IMR-90 (cell line): ENCODE data around the gene HSP90AB1. TPM values are rescaled to one million over a fixed set of nuclear protein-coding genes. Genes with fewer than 3 reads are reported as not detected.

Experiments used
- ATAC-seq: fragments of 200-7000 bp; cut with Tn5 transposase; 2 replicates; pipeline ENCODE4 v1.9.1; 2020; ENCODE audit warnings: low read depth, mild to moderate bottlenecking, moderate library complexity
- BruUV-seq: library from RNA; stranded (reverse); fragments of 400-500 nt; replicated peaks from 2 replicates; lab custom pipeline; 2021; lab: Mats Ljungman, UMichigan
- CTCF ChIA-PET: fragments of 300-600 bp; formaldehyde crosslinking; extraction: SDS; loops from one replicate; lab custom pipeline; 2021; ENCODE audit warnings: antibody characterized with exemption; lab: Yijun Ruan, JAX
- POLR2A ChIA-PET: fragments of 300-600 bp; sonication (Branson Sonifier 250); formaldehyde crosslinking; loops from one replicate; lab custom pipeline; 2022; ENCODE audit warnings: antibody characterized with exemption; ENCODE audit not compliant: unreplicated experiment; lab: Charles Lee
- DNase-seq: peaks from one replicate; pipeline ENCODE4 v3.0.0; 2013
- H2AFZ ChIP-seq: replicated peaks from 2 replicates; pipeline ENCODE3; 2013; ENCODE audit warnings: low read length, mild to moderate bottlenecking; ENCODE audit not compliant: poor library complexity
- H2AK5ac ChIP-seq: 2 replicates; pipeline ENCODE4 v1.6.1; 2013; ENCODE audit warnings: low read depth, low read length, inconsistent platforms
- H2AK9ac ChIP-seq: replicated peaks from 2 replicates; pipeline ENCODE3; 2013; ENCODE audit warnings: mild to moderate bottlenecking, low read depth, low read length, moderate library complexity; ENCODE audit not compliant: poor library complexity
- H2BK120ac ChIP-seq: 2 replicates; pipeline ENCODE4 v1.6.1; 2013; ENCODE audit warnings: low read depth, low read length, inconsistent platforms
- H2BK15ac ChIP-seq: 3 replicates; pipeline ENCODE4 v1.6.1; 2013; ENCODE audit warnings: low read depth, low read length, inconsistent platforms
- H2BK20ac ChIP-seq: 2 replicates; pipeline ENCODE4 v1.6.1; 2013; ENCODE audit warnings: low read depth, mild to moderate bottlenecking, inconsistent platforms, low read length, moderate library complexity
- H2BK5ac ChIP-seq: 2 replicates; pipeline ENCODE4 v1.6.1; 2013; ENCODE audit warnings: mild to moderate bottlenecking, low read depth, low read length, inconsistent platforms; ENCODE audit not compliant: poor library complexity, severe bottlenecking
- H3K14ac ChIP-seq: replicated peaks from 2 replicates; pipeline ENCODE4 v1.6.1; 2013; ENCODE audit warnings: low read depth, low read length, inconsistent platforms
- H3K18ac ChIP-seq: 2 replicates; pipeline ENCODE4 v1.6.1; 2013; ENCODE audit warnings: low read depth, low read length, control low read depth
- H3K23ac ChIP-seq: 2 replicates; pipeline ENCODE4 v1.6.1; 2013; ENCODE audit warnings: low read depth, low read length, inconsistent platforms
- H3K27ac ChIP-seq: 2 replicates; pipeline ENCODE4 v1.5.1; 2013; ENCODE audit warnings: mild to moderate bottlenecking, control low read depth, low read length; ENCODE audit not compliant: insufficient read depth
- H3K27me3 ChIP-seq: 2 replicates; pipeline ENCODE4 v1.6.1; 2013; ENCODE audit warnings: low read length; ENCODE audit not compliant: control insufficient read depth, insufficient read depth
- H3K36me3 ChIP-seq: 2 replicates; pipeline ENCODE4 v1.6.1; 2013; ENCODE audit warnings: low read length, mixed read lengths; ENCODE audit not compliant: control insufficient read depth, insufficient read depth
- H3K4ac ChIP-seq: 2 replicates; pipeline ENCODE4 v1.6.1; 2013; ENCODE audit warnings: low read depth, low read length, inconsistent platforms
- H3K4me1 ChIP-seq: 2 replicates; pipeline ENCODE4 v1.6.1; 2013; ENCODE audit warnings: low read length, mixed read lengths; ENCODE audit not compliant: control insufficient read depth, insufficient read depth
- H3K4me2 ChIP-seq: 2 replicates; pipeline ENCODE4 v1.6.1; 2013; ENCODE audit warnings: low read depth, mild to moderate bottlenecking, control low read depth, low read length, moderate library complexity
- H3K4me3 ChIP-seq: 2 replicates; pipeline ENCODE4 v1.5.1; 2013; ENCODE audit warnings: low read depth, mild to moderate bottlenecking, control low read depth, low read length, moderate library complexity; ENCODE audit not compliant: insufficient read depth
- H3K56ac ChIP-seq: 2 replicates; pipeline ENCODE4 v1.6.1; 2013; ENCODE audit warnings: low read length, inconsistent platforms; ENCODE audit not compliant: insufficient read depth; ENCODE audit errors: extremely low read depth
- H3K79me1 ChIP-seq, 2 experiments: 2 replicates each; pipeline ENCODE4 v1.6.1; 2013; ENCODE audit warnings: low read length in 2 of 2, inconsistent platforms in 1 of 2, low read depth in 1 of 2
- H3K9ac ChIP-seq: 2 replicates; pipeline ENCODE4 v1.6.1; 2013; ENCODE audit warnings: low read depth, low read length, control low read depth
- H3K9me1 ChIP-seq: 2 replicates; pipeline ENCODE4 v1.6.1; 2013; ENCODE audit warnings: low read length, inconsistent platforms; ENCODE audit not compliant: insufficient read depth
- H3K9me3 ChIP-seq: 2 replicates; pipeline ENCODE4 v1.6.1; 2013; ENCODE audit warnings: low read length; ENCODE audit not compliant: control insufficient read depth, insufficient read depth
- H4K20me1 ChIP-seq: 2 replicates; pipeline ENCODE4 v1.6.1; 2013; ENCODE audit warnings: low read length, inconsistent platforms; ENCODE audit not compliant: insufficient read depth
- H4K5ac ChIP-seq: 2 replicates; pipeline ENCODE4 v1.6.1; 2013; ENCODE audit warnings: mild to moderate bottlenecking, low read depth, low read length, control low read depth
- H4K8ac ChIP-seq, 2 experiments: 2 replicates each; pipeline ENCODE4 v1.6.1; 2013; ENCODE audit warnings: low read depth in 2 of 2, low read length in 2 of 2, control low read depth in 1 of 2, inconsistent platforms in 1 of 2
- H4K91ac ChIP-seq: 2 replicates; pipeline ENCODE4 v1.6.1; 2013; ENCODE audit warnings: low read depth, low read length, inconsistent platforms; ENCODE audit not compliant: insufficient read depth
- CHD1 ChIP-seq: IDR thresholded peaks from 2 replicates; pipeline ENCODE4 v1.6.1; 2012; ENCODE audit warnings: low read depth, low read length, improper control_type of control experiment
- ELK1 ChIP-seq: fragments of 150-350 bp; IDR thresholded peaks from 2 replicates; pipeline ENCODE4 v1.6.1; 2016; ENCODE audit warnings: low read depth, mild to moderate bottlenecking, low read length, moderate library complexity, borderline replicate concordance
- MAFK ChIP-seq: IDR thresholded peaks from 2 replicates; pipeline ENCODE4 v1.6.1; 2012; ENCODE audit warnings: low read depth, low read length, improper control_type of control experiment
- MXI1 ChIP-seq: IDR thresholded peaks from 2 replicates; pipeline ENCODE4 v1.6.1; 2012; ENCODE audit warnings: low read depth, mild to moderate bottlenecking, low read length, moderate library complexity, borderline replicate concordance
- POLR2A ChIP-seq: IDR thresholded peaks from 2 replicates; pipeline ENCODE4 v1.6.1; 2012; ENCODE audit warnings: mild to moderate bottlenecking, low read depth, low read length
- RAD21 ChIP-seq: IDR thresholded peaks from 2 replicates; pipeline ENCODE4 v1.6.1; 2012; ENCODE audit warnings: low read length, improper control_type of control experiment
- RFX5 ChIP-seq: IDR thresholded peaks from 2 replicates; pipeline ENCODE4 v1.8.0; 2012; ENCODE audit warnings: low read depth, mild to moderate bottlenecking, low read length, moderate library complexity
- USF2 ChIP-seq: fragments of 150-350 bp; IDR thresholded peaks from 2 replicates; pipeline ENCODE4 v1.6.1; 2017; ENCODE audit warnings: mild to moderate bottlenecking, antibody characterized with exemption, low read length, low read depth
- WGBS, 2 experiments: methylation state at CpG; one replicate each; pipeline versions ENCODE4 v1.1.5 to v1.1.7; 2013; ENCODE audit warnings: missing lambda C conversion rate in 2 of 2; ENCODE audit not compliant: insufficient read length in 1 of 2; ENCODE audit errors: extremely low coverage in 2 of 2; 5-methylcytosine and 5-hydroxymethylcytosine counted together
- dilution Hi-C: fragments of 300-500 bp; cut with HindIII; formaldehyde crosslinking; loops from one replicate; pipeline ENCODE4 v1.14.3; 2018; ENCODE audit warnings: low sequenced_read_pairs; ENCODE audit not compliant: unreplicated experiment
- in situ Hi-C: fragments of 300-500 bp; cut with MboI; formaldehyde crosslinking; loops from 3 replicates; pipeline ENCODE4 v1.14.3; 2019; ENCODE audit warnings: low sequenced_read_pairs, inconsistent platforms, mixed read lengths
- intact Hi-C: fragments of 100-400 bp; cut with micrococcal nuclease; formaldehyde crosslinking; loops from 2 replicates; pipeline ENCODE4 v1.10.0; 2022
- polyA plus RNA-seq, 3 experiments: library from polyadenylated mRNA; depleted of rRNA; stranded (reverse); fragments of >200 nt; gene quantifications; 2 replicates each; pipeline ENCODE4 v1.2.3, GENCODE V29; 2012; ENCODE audit warnings: low replicate concordance in 1 of 3
- total RNA-seq: library from RNA; depleted of rRNA; stranded (reverse); fragments of >200 nt; gene quantifications from 2 replicates; pipeline ENCODE4 v1.2.3, GENCODE V29; 2012

Gene HSP90AB1
- total and polyA plus RNA-seq, 2 of the 4 experiments (the other 2 are of a cell fraction): 887 to 1,307 TPM

- in situ Hi-C loops: no loop called here
Observed at GRCh38 chr6:44202332-44202971, 44.4 kb upstream of the HSP90AB1 start.

More at GRCh38 chr6:44202332-44202971, 44.4 kb upstream of the HSP90AB1 start:
- WGBS, 2 experiments: 100% methylated on average over 2 of the region's 4 CpGs; no CpG with 5 or more reads in 1 of the 2 experiments
- Histone ChIP-seq H3K79me1 (no peaks in the 10 kb centered on the region), H3K36me3 (no peaks in the 10 kb centered on the region), H2BK15ac (no peak overlapping the region), H2AK5ac (no peak overlapping the region), H2AFZ (no peak overlapping the region), H4K91ac (no peak overlapping the region), H3K4me3 (no peak overlapping the region), H3K4ac (no peak overlapping the region), H3K4me1 (no peaks in the 10 kb centered on the region), H2BK20ac (no peak overlapping the region), H3K4me2 (no peak overlapping the region), H3K56ac (no peak overlapping the region), H4K5ac (no peak overlapping the region), H2BK5ac (no peak overlapping the region), H4K20me1 (no peaks in the 10 kb centered on the region), H3K23ac (no peak overlapping the region), H3K9me3 (no peaks in the 10 kb centered on the region), H3K9ac (no peak overlapping the region), H4K8ac (no peak overlapping the region), H3K27me3 (peaks cover 18% of the 10 kb centered on the region), H2AK9ac (no peak overlapping the region), H2BK120ac (no peak overlapping the region), H3K27ac (no peak overlapping the region), H3K9me1 (no peaks in the 10 kb centered on the region), H3K18ac (no peak overlapping the region), H3K14ac (no peak overlapping the region)
- ChIA-PET CTCF (no interaction called here), POLR2A (no interaction called here)
- TF ChIP-seq CHD1 (no peak), ELK1 (no peak), RFX5 (no peak), USF2 (no peak), MXI1 (no peak), POLR2A (no peak), RAD21 (no peak), MAFK (no peak)
- BruUV-seq: no TSS peak
- DNase-seq: no peak
- intact Hi-C loops (no loop called here), dilution Hi-C loops (no loop called here)
- ATAC-seq: no peak
